Measurements from ENCODE around the gene PCLAF.

The PCLAF gene

GRCh38 chr15:64315216-64315615 lies 66.0 kb downstream of the PCLAF start:
- no peak for DNase-seq (ENCODE audit: low read depth)

DNA sequence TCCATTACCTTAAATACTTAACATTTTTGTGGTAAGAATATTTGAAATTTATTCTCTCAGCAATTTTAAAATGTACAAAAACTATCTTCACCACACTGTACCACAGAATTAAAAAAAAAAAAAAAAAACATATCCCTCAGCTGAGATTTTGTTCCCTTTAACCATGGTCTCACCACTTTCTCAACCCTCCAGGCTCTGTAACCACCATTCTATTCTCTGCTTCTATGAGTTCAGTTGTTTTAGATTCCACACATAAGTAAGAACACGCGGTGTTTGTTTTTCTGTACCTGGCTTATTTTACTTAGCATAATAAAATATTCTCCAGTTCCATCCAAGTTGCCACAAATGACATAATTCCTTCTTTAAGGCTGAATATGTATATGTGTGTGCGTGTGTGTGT lies 66.8 kb downstream of the PCLAF start:
- no peak for DNase-seq (ENCODE audit: low read depth)
